Measurements from ENCODE around the gene COL6A2.
"Not testable (repeated sequence)": the region's sequence is repeated elsewhere in the genome, so short reads cannot be mapped to it uniquely, and the experiment has no call there.

The COL6A2 gene

DNA sequence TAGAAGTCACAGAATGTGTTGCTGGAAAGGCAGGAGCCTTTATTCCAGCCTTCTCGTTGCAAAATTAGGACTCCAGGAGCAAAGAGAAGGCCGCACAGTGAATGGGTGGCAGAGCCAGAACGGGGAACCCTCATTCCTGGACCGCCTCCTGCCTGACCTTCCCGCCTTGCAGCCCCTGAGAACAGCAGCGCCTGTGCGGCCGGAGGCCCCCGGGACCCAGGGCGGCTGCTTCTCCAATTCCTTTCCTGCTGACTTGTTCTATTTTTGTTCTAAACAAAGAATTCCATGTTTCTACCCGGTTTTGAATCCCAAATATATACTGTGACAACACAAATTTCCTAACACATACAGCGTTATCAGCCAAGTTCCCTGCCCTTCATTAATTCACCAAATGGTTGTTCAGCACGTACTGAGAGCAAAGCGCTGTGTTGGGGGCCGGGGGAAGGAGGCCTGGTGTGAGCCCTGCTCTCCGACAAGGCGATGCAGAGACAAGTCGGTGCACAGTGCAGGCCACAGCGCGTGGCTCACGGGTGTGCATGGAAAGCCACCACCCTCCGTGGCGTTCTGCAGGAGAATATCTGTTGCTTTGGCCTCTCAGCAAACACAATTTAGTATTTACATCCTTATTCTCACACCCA is 31.9 kb upstream of the COL6A2 start:
- Histone ChIP-seq H3K27ac (peak overlapping the region; percentile 30; the same call in 1 of the 2 replicates), H3K36me3 (no peaks in the 10 kb centered on the region), H4K20me1 (no peaks in the 10 kb centered on the region), H3K4me1 (peaks cover 32% of the 10 kb centered on the region), H3K27me3 (0 out of 2 replicates have a peak, but pooled peaks cover 5% of the 10 kb centered on the region), H3K9ac (peak overlapping the region; percentile 54; the same call in 1 of the 2 replicates), H3K4me2 (peak overlapping the region; percentile 95), H3K4me3 (peak overlapping the region; percentile 41), H3K9me3 (peaks cover 25% of the 10 kb centered on the region)
- no peak for TF ChIP-seq Cebpa-rat (IDR thresholded peaks at IDR 0.05)

DNA sequence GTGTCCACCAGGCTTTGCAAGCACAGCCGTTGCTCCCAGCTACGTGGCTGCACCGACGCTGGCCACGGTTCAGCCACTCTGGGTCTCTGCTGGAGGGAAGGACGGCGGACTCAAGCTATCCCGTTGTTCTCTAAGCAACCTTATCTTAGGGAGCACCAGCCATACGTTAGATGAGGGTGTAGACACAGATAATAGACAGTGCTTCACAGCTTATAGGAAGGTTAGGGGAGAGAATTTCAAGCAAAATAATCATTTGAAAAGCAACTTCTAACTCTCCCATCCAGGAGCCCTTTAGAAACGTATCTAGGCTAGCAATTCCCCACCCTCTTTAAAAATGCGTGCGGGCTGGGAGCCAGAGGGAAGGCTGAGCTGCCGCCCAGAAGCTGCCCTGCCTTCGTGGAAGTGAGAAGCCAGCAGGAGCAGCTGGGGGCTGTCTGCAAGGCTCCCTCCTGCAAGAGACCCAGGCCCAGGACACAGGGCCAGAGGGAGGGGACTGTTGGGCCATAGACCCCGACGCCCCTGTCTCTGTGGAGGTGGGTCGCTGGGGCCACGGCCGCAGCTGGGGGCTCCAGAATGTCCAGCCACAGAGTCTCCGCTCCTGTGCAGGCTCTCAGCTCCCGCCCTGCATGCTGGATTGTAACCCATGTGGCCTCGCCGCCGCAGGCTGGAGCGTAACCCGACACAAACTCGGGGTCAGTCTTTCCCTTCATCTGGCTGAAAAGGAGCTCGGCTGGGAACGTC is 31.2 kb upstream of the COL6A2 start:
- 0 out of 2 replicates have a peak, but pooled peaks cover 5% of the 10 kb centered on the region for H3K27me3 ChIP-seq
- no peak overlapping the region for H3K4me3 ChIP-seq
- H3K4me1 ChIP-seq, result peaks cover 32% of the 10 kb centered on the region
- H3K4me2 ChIP-seq, result peak overlapping the region; percentile 95
- H3K36me3 ChIP-seq, result no peaks in the 10 kb centered on the region
- no peak overlapping the region for H3K9ac ChIP-seq
- H4K20me1 ChIP-seq, result no peaks in the 10 kb centered on the region
- TF ChIP-seq Cebpa-rat (IDR thresholded peaks at IDR 0.05), result no peak
- peaks cover 18% of the 10 kb centered on the region for H3K9me3 ChIP-seq
- no peak overlapping the region for H3K27ac ChIP-seq

DNA sequence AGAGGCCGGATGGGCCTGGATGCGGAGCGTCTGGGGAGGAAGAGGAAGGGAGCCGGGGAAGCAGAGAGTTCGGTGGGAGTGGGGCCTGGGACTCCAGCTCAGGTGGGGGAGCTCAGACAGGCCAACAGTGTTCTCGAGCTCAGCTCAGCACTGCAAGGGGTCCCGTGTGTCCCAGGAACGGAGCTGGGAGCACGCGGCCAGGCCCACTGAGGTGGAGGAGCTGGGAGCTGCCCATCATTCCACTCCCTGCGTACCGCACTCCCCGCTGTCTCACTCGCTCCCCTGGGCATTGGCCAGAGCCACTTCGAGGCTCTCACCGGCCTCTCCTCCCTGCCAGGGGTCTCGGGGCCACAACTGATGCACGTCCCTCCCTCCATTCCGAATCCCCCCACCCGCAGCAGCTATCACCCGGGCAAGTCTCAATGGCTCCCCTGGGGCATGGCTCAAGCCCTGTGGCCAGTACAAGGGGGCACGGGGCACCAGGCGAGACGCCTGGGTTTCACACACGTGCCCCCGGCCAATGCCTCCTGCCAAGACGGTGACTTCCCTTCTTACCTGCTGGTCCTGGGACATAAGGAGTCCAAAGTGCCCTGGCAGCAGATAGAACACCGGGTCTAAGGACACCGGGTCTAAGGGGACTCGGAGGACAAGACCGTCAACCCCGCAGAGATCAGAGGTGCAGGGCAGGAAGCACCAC is 30.3 kb upstream of the COL6A2 start:
- no peak overlapping the region for H3K4me3 ChIP-seq
- peaks cover 9% of the 10 kb centered on the region for H3K9me3 ChIP-seq
- no peak for TF ChIP-seq Cebpa-rat (IDR thresholded peaks at IDR 0.05)
- H3K27ac ChIP-seq, result no peak overlapping the region
- no peaks in the 10 kb centered on the region for H4K20me1 ChIP-seq
- peaks cover 32% of the 10 kb centered on the region for H3K4me1 ChIP-seq
- H3K9ac ChIP-seq, result no peak overlapping the region
- no peak overlapping the region for H3K4me2 ChIP-seq
- H3K36me3 ChIP-seq, result no peaks in the 10 kb centered on the region
- H3K27me3 ChIP-seq, result 0 out of 2 replicates have a peak, but pooled peaks cover 5% of the 10 kb centered on the region

DNA sequence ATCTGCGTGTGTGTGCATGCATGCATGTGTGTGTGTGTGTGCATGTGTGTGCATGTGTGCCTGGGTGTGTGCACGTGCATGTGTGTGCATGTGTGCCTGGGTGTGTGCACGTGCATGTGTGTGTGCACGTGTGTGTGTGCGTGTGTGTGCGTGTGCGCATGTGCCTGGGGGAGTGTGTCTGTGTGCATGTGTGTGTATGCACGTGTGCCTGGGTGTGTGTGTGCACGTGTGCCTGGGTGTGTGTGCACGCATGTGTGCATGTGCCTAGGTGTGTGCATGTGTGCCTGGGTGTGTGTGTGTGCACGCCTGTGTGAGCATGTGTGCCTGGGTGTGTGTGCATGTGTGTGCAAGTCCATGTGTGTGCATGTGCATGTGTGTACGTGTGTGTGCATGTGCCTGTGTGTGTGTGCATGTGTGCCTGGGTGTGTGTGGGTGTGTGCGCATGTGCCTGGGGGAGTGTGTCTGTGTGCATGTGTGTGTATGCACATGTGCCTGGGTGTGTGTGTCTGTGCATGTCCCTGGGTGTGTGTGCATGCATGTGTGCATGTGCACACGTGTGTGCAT is 29.3 kb upstream of the COL6A2 start:
- Histone ChIP-seq H3K36me3 (no peaks in the 10 kb centered on the region), H3K4me2 (no peak overlapping the region), H4K20me1 (no peaks in the 10 kb centered on the region), H3K4me3 (no peak overlapping the region), H3K27ac (no peak overlapping the region), H3K4me1 (peaks cover 32% of the 10 kb centered on the region), H3K9ac (no peak overlapping the region), H3K27me3 (0 out of 2 replicates have a peak, but pooled peaks cover 5% of the 10 kb centered on the region), H3K9me3 (no peaks in the 10 kb centered on the region)
- TF ChIP-seq Cebpa-rat (IDR thresholded peaks at IDR 0.05), result no peak

DNA sequence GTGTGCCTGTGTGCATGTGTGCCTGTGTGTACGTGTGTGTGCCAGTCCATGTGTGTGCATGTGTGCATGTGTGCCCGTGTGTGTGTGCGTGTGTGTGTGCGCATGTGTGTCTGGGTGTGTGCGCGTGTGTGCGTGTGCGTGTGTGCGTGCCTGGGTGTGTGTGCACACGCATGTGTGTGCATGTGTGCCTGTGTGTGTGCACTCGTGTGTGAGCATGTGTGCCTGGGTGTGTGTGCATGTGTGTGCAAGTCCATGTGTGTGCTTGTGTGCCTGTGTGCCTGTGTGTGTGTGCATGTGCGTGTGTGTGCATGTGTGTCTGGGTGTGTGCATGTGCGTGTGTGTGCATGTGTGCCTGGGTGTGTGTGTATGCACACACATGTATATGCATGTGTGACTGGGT is 28.7 kb upstream of the COL6A2 start:
- no peak overlapping the region for H3K9ac ChIP-seq
- TF ChIP-seq Cebpa-rat (IDR thresholded peaks at IDR 0.05), result no peak
- no peak overlapping the region for H3K27ac ChIP-seq
- no peaks in the 10 kb centered on the region for H4K20me1 ChIP-seq
- H3K9me3 ChIP-seq, result no peaks in the 10 kb centered on the region
- H3K4me2 ChIP-seq, result no peak overlapping the region
- no peak overlapping the region for H3K4me3 ChIP-seq
- peaks cover 27% of the 10 kb centered on the region for H3K4me1 ChIP-seq
- H3K36me3 ChIP-seq, result no peaks in the 10 kb centered on the region
- 0 out of 2 replicates have a peak, but pooled peaks cover 5% of the 10 kb centered on the region for H3K27me3 ChIP-seq

DNA sequence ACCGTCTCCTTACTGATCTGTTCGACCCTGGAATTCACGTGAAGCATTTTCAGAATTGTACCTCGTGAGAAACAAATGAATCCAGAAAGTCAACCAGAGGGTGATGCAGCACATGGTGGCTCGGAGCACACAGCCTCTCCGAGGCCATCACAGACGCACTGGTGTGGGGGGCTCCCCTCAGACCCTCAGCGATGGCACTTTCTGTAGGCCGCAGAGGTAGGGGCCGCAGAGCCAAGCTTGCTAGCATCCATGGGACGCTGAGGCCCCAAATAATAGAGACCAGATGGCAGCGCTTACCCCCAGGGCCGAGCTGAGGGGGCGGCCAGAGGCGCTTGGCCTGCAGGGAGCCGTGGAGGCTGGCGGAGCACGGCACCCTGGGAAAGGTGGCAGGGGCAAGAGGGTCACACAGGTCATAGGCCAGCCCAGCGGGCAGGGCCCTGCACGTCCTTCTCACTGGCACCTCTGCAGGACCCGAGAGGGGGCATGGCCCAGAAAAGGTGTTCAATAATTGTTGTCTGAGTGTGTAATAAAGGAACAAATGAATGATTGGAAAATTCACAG is 28.1 kb upstream of the COL6A2 start:
- Histone ChIP-seq H3K27me3 (0 out of 2 replicates have a peak, but pooled peaks cover 4% of the 10 kb centered on the region), H3K36me3 (no peaks in the 10 kb centered on the region), H3K4me1 (peaks cover 21% of the 10 kb centered on the region), H3K27ac (no peak overlapping the region), H4K20me1 (no peaks in the 10 kb centered on the region), H3K9me3 (no peaks in the 10 kb centered on the region), H3K9ac (no peak overlapping the region), H3K4me3 (no peak overlapping the region), H3K4me2 (no peak overlapping the region)
- no peak for TF ChIP-seq Cebpa-rat (IDR thresholded peaks at IDR 0.05)

DNA sequence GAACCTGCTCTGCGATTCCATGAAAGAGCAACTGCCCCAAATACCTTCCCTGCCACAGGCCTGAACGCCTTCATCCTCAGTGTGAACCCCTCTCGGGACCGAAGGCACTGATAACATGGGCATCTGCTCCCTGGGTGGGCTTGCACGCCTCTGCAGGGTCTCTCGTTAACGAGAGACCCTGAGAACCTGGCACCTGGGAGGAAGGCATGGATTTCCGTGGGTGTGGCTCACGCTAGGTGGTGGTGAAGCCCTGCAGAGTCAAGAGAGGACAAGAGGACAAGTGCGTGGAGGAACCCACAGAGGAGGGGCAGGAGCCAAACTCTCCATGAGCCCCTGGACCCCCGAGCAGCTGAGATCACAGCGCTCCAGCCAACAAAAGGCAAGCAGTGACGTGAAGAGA is 26.8 kb upstream of the COL6A2 start:
- no peaks in the 10 kb centered on the region for H3K27me3 ChIP-seq

DNA sequence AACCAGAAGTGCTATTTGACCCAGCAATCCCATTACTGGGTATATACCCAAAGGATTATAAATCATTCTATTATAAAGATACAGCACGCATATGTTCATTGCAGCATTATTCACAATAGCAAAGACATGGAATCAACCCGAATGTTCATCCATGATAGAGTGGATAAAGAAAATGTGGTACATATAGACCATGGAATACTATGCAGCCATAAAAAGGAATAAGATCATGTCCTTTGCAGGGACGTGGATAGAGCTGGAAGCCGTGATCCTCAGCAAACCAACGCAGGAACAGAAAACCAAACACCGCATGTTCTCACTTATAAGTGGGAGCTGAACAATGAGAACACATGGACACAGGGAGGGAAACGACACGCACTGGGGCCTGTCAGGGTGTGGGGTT is 21.2 kb upstream of the COL6A2 start:
- not testable (repeated sequence) for H3K27me3 ChIP-seq, H3K4me2 ChIP-seq, H3K4me3 ChIP-seq, H4K20me1 ChIP-seq, H3K9me3 ChIP-seq, H3K9ac ChIP-seq, H3K36me3 ChIP-seq, H3K27ac ChIP-seq
- peaks cover 36% of the 10 kb centered on the region for H3K4me1 ChIP-seq

More for the DNA sequence above, 26.8 kb upstream of the COL6A2 start:
- Histone ChIP-seq H3K4me3 (no peak overlapping the region), H3K36me3 (no peaks in the 10 kb centered on the region), H3K4me1 (peaks cover 9% of the 10 kb centered on the region), H3K9me3 (no peaks in the 10 kb centered on the region), H3K9ac (no peak overlapping the region), H3K27ac (no peak overlapping the region), H4K20me1 (no peaks in the 10 kb centered on the region), H3K4me2 (no peak overlapping the region)
- TF ChIP-seq Cebpa-rat (IDR thresholded peaks at IDR 0.05), result no peak

DNA sequence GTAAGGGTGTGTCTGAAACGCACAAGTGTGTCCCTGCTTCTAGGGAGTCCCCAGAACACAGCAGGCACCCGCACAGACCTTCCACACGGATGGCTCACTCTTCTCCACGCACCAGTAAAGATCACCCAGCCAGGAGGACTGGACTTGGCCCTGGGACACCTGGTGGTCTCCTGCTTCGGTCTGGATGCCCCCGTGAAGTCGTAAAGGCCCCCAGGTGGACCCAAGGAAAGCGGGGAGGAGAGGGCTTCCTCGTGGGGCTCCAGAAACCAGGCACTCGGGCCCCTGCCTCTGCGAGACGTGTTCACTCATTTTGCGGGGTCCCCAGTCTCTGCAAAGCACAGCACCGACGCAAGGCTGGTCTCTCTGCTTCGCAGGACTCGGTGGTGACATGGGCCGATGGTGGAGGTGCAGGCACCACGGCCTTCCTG is 20.2 kb upstream of the COL6A2 start:
- H3K4me3 ChIP-seq, result no peak overlapping the region
- no peak for TF ChIP-seq Cebpa-rat (IDR thresholded peaks at IDR 0.05)

More for the DNA sequence above, 20.2 kb upstream of the COL6A2 start:
- H3K4me2 ChIP-seq, result no peak overlapping the region
- H3K27ac ChIP-seq, result no peak overlapping the region
- H3K9me3 ChIP-seq, result no peaks in the 10 kb centered on the region
- no peaks in the 10 kb centered on the region for H3K27me3 ChIP-seq
- H3K9ac ChIP-seq, result no peak overlapping the region
- no peaks in the 10 kb centered on the region for H4K20me1 ChIP-seq
- H3K4me1 ChIP-seq, result peaks cover 41% of the 10 kb centered on the region
- H3K36me3 ChIP-seq, result no peaks in the 10 kb centered on the region

Data from BLaER1 (cell line).